ENCODE results near the gene SEC31A.

- TF ChIP-seq, protein P1, sequence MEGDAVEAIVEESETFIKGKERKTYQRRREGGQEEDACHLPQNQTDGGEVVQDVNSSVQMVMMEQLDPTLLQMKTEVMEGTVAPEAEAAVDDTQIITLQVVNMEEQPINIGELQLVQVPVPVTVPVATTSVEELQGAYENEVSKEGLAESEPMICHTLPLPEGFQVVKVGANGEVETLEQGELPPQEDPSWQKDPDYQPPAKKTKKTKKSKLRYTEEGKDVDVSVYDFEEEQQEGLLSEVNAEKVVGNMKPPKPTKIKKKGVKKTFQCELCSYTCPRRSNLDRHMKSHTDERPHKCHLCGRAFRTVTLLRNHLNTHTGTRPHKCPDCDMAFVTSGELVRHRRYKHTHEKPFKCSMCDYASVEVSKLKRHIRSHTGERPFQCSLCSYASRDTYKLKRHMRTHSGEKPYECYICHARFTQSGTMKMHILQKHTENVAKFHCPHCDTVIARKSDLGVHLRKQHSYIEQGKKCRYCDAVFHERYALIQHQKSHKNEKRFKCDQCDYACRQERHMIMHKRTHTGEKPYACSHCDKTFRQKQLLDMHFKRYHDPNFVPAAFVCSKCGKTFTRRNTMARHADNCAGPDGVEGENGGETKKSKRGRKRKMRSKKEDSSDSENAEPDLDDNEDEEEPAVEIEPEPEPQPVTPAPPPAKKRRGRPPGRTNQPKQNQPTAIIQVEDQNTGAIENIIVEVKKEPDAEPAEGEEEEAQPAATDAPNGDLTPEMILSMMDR (IDR thresholded peaks at IDR 0.05) = no peak
- no peak for TF ChIP-seq POLR2A (IDR thresholded peaks at IDR 0.05)
These were observed 101.8 kb downstream of the SEC31A start for GRCh38 chr4:82789025-82789776.

Data from adrenal gland (tissue), 5 donors.